ENCODE data around the gene C13orf46.

- TF ChIP-seq EZH2 (IDR thresholded peaks at IDR 0.05; ENCODE audit: insufficient read depth, poor library complexity, severe bottlenecking) (no peak), EZH2phosphoT487 (IDR thresholded peaks at IDR 0.05; ENCODE audit: insufficient read depth, low read depth) (no peak)
Observed at GRCh38 chr13:113989585-113990300, 15.9 kb upstream of the C13orf46 start.
